Fibroblast of villous mesenchyme (primary cell): ENCODE measurements around the gene LRP1. TPM values are rescaled to one million over a fixed set of nuclear protein-coding genes. Genes with fewer than 3 reads are reported as not detected.

Experiments
- DNase-seq: peaks from one replicate; pipeline ENCODE4 v3.0.0-alpha.2; 2010; ENCODE audit warnings: low read depth
- H3K4me3 ChIP-seq: 2 replicates; pipeline ENCODE4 v1.5.1; 2011; ENCODE audit warnings: low read depth, mild to moderate bottlenecking, low read length
- total RNA-seq: library from RNA; depleted of rRNA; stranded (reverse); fragments of >200 nt; gene quantifications from 2 replicates; pipeline ENCODE4 v1.2.3, GENCODE V29; 2012
- TF ChIP-seq, protein P1 (sequence below): IDR thresholded peaks from 2 replicates; pipeline ENCODE4 v1.5.1; 2012; ENCODE audit warnings: low read depth, mild to moderate bottlenecking, low read length; ENCODE audit not compliant: insufficient read depth

Gene LRP1
- total RNA-seq, 1 donor, result 228 TPM

DNA sequence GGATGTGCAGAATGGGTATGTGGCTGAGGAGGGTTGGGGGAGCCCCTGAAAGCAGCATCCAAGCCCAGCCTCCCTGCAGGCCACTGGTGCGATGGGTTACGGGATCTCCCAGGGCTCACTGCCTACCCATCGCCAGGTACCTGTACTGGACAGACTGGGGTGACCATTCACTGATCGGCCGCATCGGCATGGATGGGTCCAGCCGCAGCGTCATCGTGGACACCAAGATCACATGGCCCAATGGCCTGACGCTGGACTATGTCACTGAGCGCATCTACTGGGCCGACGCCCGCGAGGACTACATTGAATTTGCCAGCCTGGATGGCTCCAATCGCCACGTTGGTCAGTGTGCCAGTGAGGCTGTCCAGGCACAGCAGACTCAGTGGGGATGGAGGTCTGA, 70.0 kb downstream of the LRP1 start:
- no peak for DNase-seq
- H3K4me3 ChIP-seq, result no peak overlapping the region
- TF ChIP-seq, protein P1, sequence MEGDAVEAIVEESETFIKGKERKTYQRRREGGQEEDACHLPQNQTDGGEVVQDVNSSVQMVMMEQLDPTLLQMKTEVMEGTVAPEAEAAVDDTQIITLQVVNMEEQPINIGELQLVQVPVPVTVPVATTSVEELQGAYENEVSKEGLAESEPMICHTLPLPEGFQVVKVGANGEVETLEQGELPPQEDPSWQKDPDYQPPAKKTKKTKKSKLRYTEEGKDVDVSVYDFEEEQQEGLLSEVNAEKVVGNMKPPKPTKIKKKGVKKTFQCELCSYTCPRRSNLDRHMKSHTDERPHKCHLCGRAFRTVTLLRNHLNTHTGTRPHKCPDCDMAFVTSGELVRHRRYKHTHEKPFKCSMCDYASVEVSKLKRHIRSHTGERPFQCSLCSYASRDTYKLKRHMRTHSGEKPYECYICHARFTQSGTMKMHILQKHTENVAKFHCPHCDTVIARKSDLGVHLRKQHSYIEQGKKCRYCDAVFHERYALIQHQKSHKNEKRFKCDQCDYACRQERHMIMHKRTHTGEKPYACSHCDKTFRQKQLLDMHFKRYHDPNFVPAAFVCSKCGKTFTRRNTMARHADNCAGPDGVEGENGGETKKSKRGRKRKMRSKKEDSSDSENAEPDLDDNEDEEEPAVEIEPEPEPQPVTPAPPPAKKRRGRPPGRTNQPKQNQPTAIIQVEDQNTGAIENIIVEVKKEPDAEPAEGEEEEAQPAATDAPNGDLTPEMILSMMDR, result no peak

DNA sequence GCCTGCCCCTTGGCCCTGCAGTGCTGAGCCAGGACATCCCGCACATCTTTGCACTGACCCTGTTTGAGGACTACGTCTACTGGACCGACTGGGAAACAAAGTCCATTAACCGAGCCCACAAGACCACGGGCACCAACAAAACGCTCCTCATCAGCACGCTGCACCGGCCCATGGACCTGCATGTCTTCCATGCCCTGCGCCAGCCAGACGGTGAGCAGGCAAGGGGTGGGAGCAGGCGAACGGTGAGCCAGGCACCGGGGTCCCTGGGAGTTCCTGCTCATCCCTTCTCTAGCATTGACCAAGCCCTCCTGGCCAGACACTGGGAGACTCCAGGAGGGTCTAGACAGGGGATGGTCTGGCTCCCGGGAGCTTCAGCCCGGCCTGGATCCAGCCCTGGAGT, 70.9 kb downstream of the LRP1 start:
- no peak overlapping the region for H3K4me3 ChIP-seq
- TF ChIP-seq, protein P1, result no peak
- DNase-seq, result no peak

DNA sequence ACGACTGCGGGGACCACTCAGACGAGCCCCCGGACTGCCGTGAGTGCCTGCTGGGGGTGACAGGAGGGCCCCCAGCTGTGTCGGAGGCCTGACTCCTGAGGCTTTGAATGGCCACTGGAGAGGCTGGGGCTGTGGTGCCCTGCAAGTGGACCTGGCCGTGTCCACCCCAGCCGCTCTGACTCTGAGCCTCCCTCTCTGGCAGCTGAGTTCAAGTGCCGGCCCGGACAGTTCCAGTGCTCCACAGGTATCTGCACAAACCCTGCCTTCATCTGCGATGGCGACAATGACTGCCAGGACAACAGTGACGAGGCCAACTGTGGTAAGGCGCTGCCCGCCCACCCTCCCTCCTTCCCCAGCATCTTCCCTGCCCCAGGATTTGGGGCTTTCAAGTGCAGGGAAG, 72.2 kb downstream of the LRP1 start:
- DNase-seq, result no peak
- TF ChIP-seq, protein P1, result no peak
- no peak overlapping the region for H3K4me3 ChIP-seq

DNA sequence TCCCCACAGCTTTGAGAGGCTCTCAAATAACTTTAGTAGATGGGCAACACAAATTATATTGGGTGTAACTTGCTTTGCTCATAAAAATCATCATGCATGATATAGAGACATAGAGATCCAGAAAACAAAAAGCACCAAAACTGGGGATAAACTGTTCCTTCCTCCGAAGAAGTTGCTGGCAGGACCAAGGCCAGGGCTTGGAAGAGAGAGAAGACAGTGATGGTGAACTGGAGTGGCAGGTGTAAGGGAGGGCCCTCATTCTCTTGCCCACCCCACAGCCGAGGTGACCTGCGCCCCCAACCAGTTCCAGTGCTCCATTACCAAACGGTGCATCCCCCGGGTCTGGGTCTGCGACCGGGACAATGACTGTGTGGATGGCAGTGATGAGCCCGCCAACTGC, 72.9 kb downstream of the LRP1 start:
- DNase-seq, result no peak
- no peak overlapping the region for H3K4me3 ChIP-seq
- TF ChIP-seq, protein P1, result no peak

DNA sequence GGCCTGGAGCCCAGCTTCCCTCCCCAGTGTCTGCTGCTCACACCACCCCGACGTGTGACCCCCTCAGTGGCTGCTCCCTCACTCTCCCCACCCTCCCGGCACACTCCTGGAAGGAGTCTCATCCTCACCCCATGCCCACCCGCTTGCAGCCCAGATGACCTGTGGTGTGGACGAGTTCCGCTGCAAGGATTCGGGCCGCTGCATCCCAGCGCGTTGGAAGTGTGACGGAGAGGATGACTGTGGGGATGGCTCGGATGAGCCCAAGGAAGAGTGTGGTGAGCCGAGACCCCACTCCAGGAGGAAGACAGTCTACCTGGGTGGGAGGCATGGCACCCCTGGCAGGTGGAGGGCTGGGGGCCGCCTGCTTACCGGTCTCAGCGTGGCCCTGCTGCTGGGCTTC, 73.3 kb downstream of the LRP1 start:
- no peak for DNase-seq
- TF ChIP-seq, protein P1, result no peak
- H3K4me3 ChIP-seq, result no peak overlapping the region

DNA sequence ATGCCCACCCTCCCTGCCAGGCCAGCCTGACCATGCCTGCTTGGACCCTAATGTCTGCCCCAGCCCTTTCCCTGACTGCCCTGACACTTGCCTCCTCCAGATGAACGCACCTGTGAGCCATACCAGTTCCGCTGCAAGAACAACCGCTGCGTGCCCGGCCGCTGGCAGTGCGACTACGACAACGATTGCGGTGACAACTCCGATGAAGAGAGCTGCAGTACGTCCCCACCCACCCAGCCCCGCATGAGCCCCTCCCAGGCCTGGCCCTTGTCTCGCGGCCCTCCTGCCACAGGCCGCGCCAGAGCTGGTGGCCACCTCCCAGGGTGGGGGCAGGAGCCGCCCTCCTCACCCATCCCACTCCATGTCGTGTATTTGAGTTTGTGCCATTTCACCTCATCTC, 74.0 kb downstream of the LRP1 start:
- no peak overlapping the region for H3K4me3 ChIP-seq
- DNase-seq, result no peak
- TF ChIP-seq, protein P1, result no peak

DNA sequence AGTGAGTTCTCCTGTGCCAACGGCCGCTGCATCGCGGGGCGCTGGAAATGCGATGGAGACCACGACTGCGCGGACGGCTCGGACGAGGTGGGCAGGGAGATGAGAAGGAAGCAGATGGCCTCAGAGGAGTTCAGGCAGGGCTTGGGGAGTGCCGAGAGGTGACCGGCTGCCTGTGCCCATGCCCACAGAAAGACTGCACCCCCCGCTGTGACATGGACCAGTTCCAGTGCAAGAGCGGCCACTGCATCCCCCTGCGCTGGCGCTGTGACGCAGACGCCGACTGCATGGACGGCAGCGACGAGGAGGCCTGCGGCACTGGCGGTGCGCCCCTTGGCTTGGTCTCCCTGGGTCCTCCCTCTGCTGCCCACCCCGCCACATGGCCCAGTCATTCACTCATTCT, 74.9 kb downstream of the LRP1 start:
- DNase-seq, result no peak
- TF ChIP-seq, protein P1, result no peak
- H3K4me3 ChIP-seq, result no peak overlapping the region
